ENCODE results near the gene AOC3. TPM values are rescaled to one million over a fixed set of nuclear protein-coding genes. Genes with fewer than 3 reads are reported as not detected.

Gene AOC3
- polyA plus RNA-seq, 3 donors, result 0.85 TPM; not detected in 2

- no peak overlapping the region for H3K4me2 ChIP-seq (replicated peaks; ENCODE audit: extremely low read depth, low read length, poor library complexity, severe bottlenecking)
- H3K79me2 ChIP-seq (ENCODE audit: insufficient read depth, low read length), result no peaks in the 10 kb centered on the region
- Mint-ChIP-seq H3K27me3 (ENCODE audit: low read depth in 3 of 3) (peaks cover 4 to 11% (median 6%) of the 10 kb centered on the region in 3 donors), H3K36me3 (peaks cover 12 to 19% of the 10 kb centered on the region in 2 donors), H3K27ac (no peak overlapping the region), H3K9me3 (no peaks in the 10 kb centered on the region), H3K4me1 (no peaks in the 10 kb centered on the region), H3K4me3 (no peak overlapping the region)
- TF ChIP-seq CTCF (IDR thresholded peaks at IDR 0.05), result no peak
- H4K20me1 ChIP-seq (ENCODE audit: insufficient read depth, low read length), result no peaks in the 10 kb centered on the region
- H3K4me1 ChIP-seq (ENCODE audit: control insufficient read depth in 1 of 2, insufficient read depth in 2 of 2, low read length in 2 of 2), result no peaks in the 10 kb centered on the region
- intact Hi-C loops (cut with micrococcal nuclease), result no loop called here
- H3K36me3 ChIP-seq (replicated peaks in 1 of 2; ENCODE audit: control insufficient read depth in 1 of 2, insufficient read depth in 2 of 2, low read length in 2 of 2), result peaks cover 8 to 14% of the 10 kb centered on the region in 2 donors
- no peak overlapping the region for H3K4me3 ChIP-seq (replicated peaks in 1 of 3; ENCODE audit: low read depth in 2 of 3, low read length in 3 of 3)
- H2AFZ ChIP-seq (ENCODE audit: insufficient read depth, low read depth, low read length, poor library complexity, severe bottlenecking), result no peak overlapping the region
- H3K9me3 ChIP-seq (replicated peaks in 1 of 2; ENCODE audit: control insufficient read depth in 1 of 2, insufficient read depth in 1 of 2, low read length in 2 of 2), result no peaks in the 10 kb centered on the region
- H3K27me3 ChIP-seq (ENCODE audit: control insufficient read depth in 2 of 2, insufficient read depth in 2 of 2, low read length in 2 of 2), result no peaks in the 10 kb centered on the region
- H3K27ac ChIP-seq (ENCODE audit: low read depth in 1 of 2, low read length in 2 of 2), result no peak overlapping the region
- no peak for DNase-seq
- H3K9ac ChIP-seq (ENCODE audit: insufficient read depth, low read length, poor library complexity, severe bottlenecking), result no peak overlapping the region
- 100% methylated on average over 1 of the region's 1 CpG for WGBS (ENCODE audit: insufficient coverage)
These were observed 46.1 kb upstream of the AOC3 start for GRCh38 chr17:42804918-42805367.

GRCh38 chr17:42806249-42806648 lies 44.8 kb upstream of the AOC3 start:
- no peak overlapping the region for H3K9ac ChIP-seq (ENCODE audit: insufficient read depth, low read length, poor library complexity, severe bottlenecking)
- Mint-ChIP-seq H3K4me1 (no peaks in the 10 kb centered on the region), H3K9me3 (no peaks in the 10 kb centered on the region), H3K27me3 (ENCODE audit: low read depth in 3 of 3) (peaks cover 2 to 5% (median 4%) of the 10 kb centered on the region in 3 donors), H3K36me3 (peaks cover 23 to 32% of the 10 kb centered on the region in 2 donors), H3K27ac (no peak overlapping the region), H3K4me3 (no peak overlapping the region)
- H3K4me1 ChIP-seq (ENCODE audit: control insufficient read depth in 1 of 2, insufficient read depth in 2 of 2, low read length in 2 of 2), result no peaks in the 10 kb centered on the region
- intact Hi-C loops (cut with micrococcal nuclease), result no loop called here
- TF ChIP-seq CTCF (IDR thresholded peaks at IDR 0.05), result no peak
- no peaks in the 10 kb centered on the region for H3K9me3 ChIP-seq (replicated peaks in 1 of 2; ENCODE audit: control insufficient read depth in 1 of 2, insufficient read depth in 1 of 2, low read length in 2 of 2)
- no peaks in the 10 kb centered on the region for H3K79me2 ChIP-seq (ENCODE audit: insufficient read depth, low read length)
- no peak overlapping the region for H3K4me2 ChIP-seq (replicated peaks; ENCODE audit: extremely low read depth, low read length, poor library complexity, severe bottlenecking)
- H2AFZ ChIP-seq (ENCODE audit: insufficient read depth, low read depth, low read length, poor library complexity, severe bottlenecking), result no peak overlapping the region
- no peaks in the 10 kb centered on the region for H3K27me3 ChIP-seq (ENCODE audit: control insufficient read depth in 2 of 2, insufficient read depth in 2 of 2, low read length in 2 of 2)
- peaks cover 21 to 27% of the 10 kb centered on the region in 2 donors for H3K36me3 ChIP-seq (replicated peaks in 1 of 2; ENCODE audit: control insufficient read depth in 1 of 2, insufficient read depth in 2 of 2, low read length in 2 of 2)
- DNase-seq, result no peak
- H3K4me3 ChIP-seq (replicated peaks in 1 of 3; ENCODE audit: low read depth in 2 of 3, low read length in 3 of 3), result no peak overlapping the region
- H4K20me1 ChIP-seq (ENCODE audit: insufficient read depth, low read length), result no peaks in the 10 kb centered on the region
- 86% methylated on average over 1 of the region's 1 CpG for WGBS (ENCODE audit: insufficient coverage)
- no peak overlapping the region for H3K27ac ChIP-seq (ENCODE audit: low read depth in 1 of 2, low read length in 2 of 2)

All from CD14-positive monocyte (primary cell).